Activated CD4-positive, alpha-beta T cell treated with anti-CD3 and anti-CD28 coated beads for 36 hours (primary cell): Measurements from ENCODE around the gene TSPOAP1. TPM values are rescaled to one million over a fixed set of nuclear protein-coding genes. Genes with fewer than 3 reads are reported as not detected.
A peak's percentile ranks its signal among the peaks of the same experiment; 100 is the strongest.

Experiments
- ATAC-seq: fragments of 200-7000 bp; cut with Tn5 transposase; one replicate; pipeline ENCODE4 v1.10.0; 2021; ENCODE audit warnings: mild to moderate bottlenecking, moderate library complexity
- CTCF ChIA-PET: fragments of 350-600 bp; sonication (Branson Sonifier 250); formaldehyde crosslinking; loops from one replicate; lab custom pipeline; 2021; ENCODE audit warnings: antibody characterized with exemption; lab: Charles Lee
- POLR2A ChIA-PET: fragments of 350-600 bp; sonication (Branson Sonifier 250); formaldehyde crosslinking; loops from one replicate; lab custom pipeline; 2021; ENCODE audit warnings: antibody characterized with exemption, inconsistent platforms; lab: Charles Lee
- DNase-seq: peaks from one replicate; pipeline ENCODE4 v3.0.0-alpha.2; 2020
- H3K27ac Mint-ChIP-seq: one replicate; pipeline ENCODE4 v1.8.0; 2021; ENCODE audit warnings: mixed read lengths
- H3K27me3 Mint-ChIP-seq: one replicate; pipeline ENCODE4 v1.8.0; 2021; ENCODE audit warnings: mixed read lengths
- H3K36me3 Mint-ChIP-seq: one replicate; pipeline ENCODE4 v1.8.0; 2021; ENCODE audit warnings: low read depth, mixed read lengths
- H3K4me1 Mint-ChIP-seq: one replicate; pipeline ENCODE4 v1.8.0; 2021; ENCODE audit warnings: mixed read lengths
- H3K4me3 Mint-ChIP-seq: one replicate; pipeline ENCODE4 v1.8.0; 2021; ENCODE audit warnings: mild to moderate bottlenecking, moderate library complexity, mixed read lengths
- H3K9me3 Mint-ChIP-seq: one replicate; pipeline ENCODE4 v1.8.0; 2021; ENCODE audit warnings: low read depth, mixed read lengths
- intact Hi-C, 2 experiments: fragments of 100-400 bp; cut with DNase I in 1 of 2; cut with micrococcal nuclease in 1 of 2; formaldehyde crosslinking; loops; one replicate each; pipeline versions ENCODE4 v1.14.2 to v1.15.1; 2022 to 2024; cut with DNase I, micrococcal nuclease
- total RNA-seq, 2 experiments: library from RNA; stranded (reverse); gene quantifications; one replicate each; pipeline ENCODE4 v1.2.3, GENCODE V29; 2021

TSPOAP1 gene
- total RNA-seq, 2 experiments from 2014 or later, result 11.8 to 12.4 TPM

DNA sequence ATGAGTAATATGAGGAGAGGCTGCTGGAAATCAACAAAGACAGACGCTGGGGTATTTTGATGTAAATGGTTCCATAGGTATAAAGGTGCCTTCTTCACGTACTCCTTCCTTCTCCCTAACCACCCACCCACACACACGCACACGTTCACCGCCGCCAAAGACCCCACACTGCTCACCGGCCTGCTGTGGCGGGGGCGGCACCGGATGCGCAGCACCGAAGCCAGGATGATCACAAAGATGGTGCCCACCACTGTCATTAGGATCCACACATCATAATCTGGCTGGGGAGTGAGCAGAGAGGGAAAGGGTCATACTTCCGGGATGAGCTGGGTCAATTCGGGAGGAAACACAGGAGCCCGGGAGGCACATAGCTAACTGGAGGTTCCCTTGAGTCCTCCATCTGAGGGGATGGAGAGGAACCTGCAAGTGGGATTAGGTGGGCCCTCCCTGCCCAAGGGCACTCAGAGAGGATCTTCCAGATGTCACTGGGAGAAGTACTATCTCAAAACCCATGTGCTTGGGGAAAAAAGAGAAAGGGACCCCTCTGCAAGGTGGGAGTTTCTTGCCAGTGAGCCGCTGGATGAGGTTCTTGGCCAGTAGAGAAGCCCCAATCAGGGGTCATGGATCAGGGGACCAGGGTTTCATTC is 33.9 kb upstream of the TSPOAP1 start:
- H3K27ac Mint-ChIP-seq, result no peak overlapping the region
- POLR2A ChIA-PET, result interaction anchor here (0.7 kb wide), 1 partner anchor 269 kb away, joined by 4 read pairs; no protein-coding TSS in a partner anchor

DNA sequence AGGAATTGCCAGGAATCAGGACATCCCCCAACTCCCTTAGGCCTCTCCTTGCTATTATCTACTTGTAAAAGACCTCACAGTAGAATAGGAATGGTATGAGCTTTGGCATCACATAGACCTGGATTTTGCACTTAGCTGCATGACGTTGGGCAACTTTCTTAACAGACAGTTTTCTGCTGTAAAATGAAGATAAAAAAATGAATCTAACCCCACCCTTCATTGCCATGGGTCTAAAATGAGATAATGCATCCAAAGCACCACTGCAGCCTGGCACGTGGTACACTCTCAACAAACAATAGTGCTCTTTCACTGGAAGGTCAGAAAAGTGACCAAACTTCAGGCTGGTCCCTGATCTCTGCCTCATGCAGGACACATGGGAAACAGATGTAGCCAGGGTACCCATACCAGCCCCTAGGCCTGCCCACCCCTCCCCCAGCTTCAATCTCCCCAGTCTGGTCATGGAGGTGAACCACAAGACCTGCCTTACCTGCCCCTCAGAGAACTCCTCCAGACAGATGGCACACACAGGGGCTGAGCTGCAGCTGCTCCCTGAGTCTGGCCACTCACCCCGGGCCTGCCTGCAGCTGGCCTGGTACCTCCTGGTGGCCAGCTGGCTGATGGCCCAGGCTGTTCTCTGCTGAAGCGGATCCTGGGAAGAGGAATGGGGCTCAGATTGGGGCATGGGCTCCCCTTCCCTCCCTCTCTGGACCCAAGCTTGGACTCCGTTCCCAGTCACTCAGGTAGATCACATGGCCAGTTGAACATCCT is 31.9 kb upstream of the TSPOAP1 start:
- H3K4me1 Mint-ChIP-seq, result no peaks in the 10 kb centered on the region
- H3K36me3 Mint-ChIP-seq, result no peaks in the 10 kb centered on the region
- CTCF ChIA-PET, result interaction anchor here (0.6 to 1.4 kb wide), 4 partner anchors 14 to 179 kb away, joined by 3 to 4 read pairs (median 3); partner anchors contain the start of gene RNF43
- intact Hi-C loops, result no loop called here
- H3K27ac Mint-ChIP-seq, result no peak overlapping the region
- no peak overlapping the region for H3K4me3 Mint-ChIP-seq
- DNase-seq (no peak), ATAC-seq (no peak)
- POLR2A ChIA-PET, result interaction anchor here (1.2 kb wide), 1 partner anchor 8 kb away, joined by 6 read pairs; the partner anchor contains the start of gene SUPT4H1
- H3K9me3 Mint-ChIP-seq, result no peaks in the 10 kb centered on the region
- no peaks in the 10 kb centered on the region for H3K27me3 Mint-ChIP-seq

More for the DNA sequence above, 33.9 kb upstream of the TSPOAP1 start:
- DNase-seq, result no peak
- peaks cover 3% of the 10 kb centered on the region for H3K4me1 Mint-ChIP-seq
- CTCF ChIA-PET, result interaction anchor here (0.6 to 2.4 kb wide), 5 partner anchors 10 to 58 kb away, joined by 3 to 7 read pairs (median 4); partner anchors contain the start of gene SUPT4H1
- H3K27me3 Mint-ChIP-seq, result no peaks in the 10 kb centered on the region
- no peaks in the 10 kb centered on the region for H3K36me3 Mint-ChIP-seq
- no peak overlapping the region for H3K4me3 Mint-ChIP-seq
- ATAC-seq, result no peak
- no peaks in the 10 kb centered on the region for H3K9me3 Mint-ChIP-seq
- intact Hi-C loops, result no loop called here

DNA sequence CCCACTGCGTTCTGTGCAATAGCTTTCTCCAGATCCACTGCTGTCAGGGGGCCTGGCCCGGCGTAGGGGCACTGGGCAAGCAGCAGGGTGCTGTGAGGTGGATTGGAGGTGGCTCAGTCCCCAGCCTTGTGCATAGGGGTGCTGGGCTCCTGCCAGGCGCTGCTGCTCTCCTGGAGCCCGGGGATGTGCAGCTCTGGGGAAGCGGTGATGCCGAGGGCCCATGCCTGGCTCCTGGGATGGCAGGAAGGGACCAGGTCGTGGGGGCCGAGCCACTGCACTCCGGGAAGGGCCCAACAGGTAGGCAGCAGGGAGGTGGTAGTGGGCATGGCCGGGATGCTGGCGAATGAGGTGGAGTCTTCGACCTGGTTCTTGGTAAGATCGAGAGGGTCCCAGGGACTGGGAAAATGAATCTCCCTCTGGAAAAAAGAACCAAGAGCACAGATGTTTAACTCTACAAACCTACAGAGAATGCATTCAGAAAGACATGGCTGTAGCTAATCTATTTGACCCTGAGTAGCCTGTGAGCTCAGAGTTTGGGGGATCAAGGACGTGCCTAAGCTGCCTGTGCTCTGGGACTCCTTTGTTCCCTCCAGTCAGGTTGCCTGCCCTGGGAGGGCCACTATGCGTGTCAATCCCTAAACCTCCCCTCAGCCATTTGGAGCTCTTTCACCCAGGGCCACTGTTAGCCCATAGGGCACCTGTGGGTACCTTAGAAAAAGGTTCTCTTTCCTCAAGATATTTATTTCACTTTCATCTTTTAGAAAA is 30.0 kb upstream of the TSPOAP1 start:
- no peaks in the 10 kb centered on the region for H3K36me3 Mint-ChIP-seq
- ChIA-PET CTCF (no interaction called here), POLR2A (no interaction called here)
- ATAC-seq (no peak), DNase-seq (no peak)
- no peak overlapping the region for H3K27ac Mint-ChIP-seq
- intact Hi-C loops, result no loop called here
- no peaks in the 10 kb centered on the region for H3K27me3 Mint-ChIP-seq
- no peak overlapping the region for H3K4me3 Mint-ChIP-seq
- no peaks in the 10 kb centered on the region for H3K9me3 Mint-ChIP-seq
- peaks cover 5% of the 10 kb centered on the region for H3K4me1 Mint-ChIP-seq

DNA sequence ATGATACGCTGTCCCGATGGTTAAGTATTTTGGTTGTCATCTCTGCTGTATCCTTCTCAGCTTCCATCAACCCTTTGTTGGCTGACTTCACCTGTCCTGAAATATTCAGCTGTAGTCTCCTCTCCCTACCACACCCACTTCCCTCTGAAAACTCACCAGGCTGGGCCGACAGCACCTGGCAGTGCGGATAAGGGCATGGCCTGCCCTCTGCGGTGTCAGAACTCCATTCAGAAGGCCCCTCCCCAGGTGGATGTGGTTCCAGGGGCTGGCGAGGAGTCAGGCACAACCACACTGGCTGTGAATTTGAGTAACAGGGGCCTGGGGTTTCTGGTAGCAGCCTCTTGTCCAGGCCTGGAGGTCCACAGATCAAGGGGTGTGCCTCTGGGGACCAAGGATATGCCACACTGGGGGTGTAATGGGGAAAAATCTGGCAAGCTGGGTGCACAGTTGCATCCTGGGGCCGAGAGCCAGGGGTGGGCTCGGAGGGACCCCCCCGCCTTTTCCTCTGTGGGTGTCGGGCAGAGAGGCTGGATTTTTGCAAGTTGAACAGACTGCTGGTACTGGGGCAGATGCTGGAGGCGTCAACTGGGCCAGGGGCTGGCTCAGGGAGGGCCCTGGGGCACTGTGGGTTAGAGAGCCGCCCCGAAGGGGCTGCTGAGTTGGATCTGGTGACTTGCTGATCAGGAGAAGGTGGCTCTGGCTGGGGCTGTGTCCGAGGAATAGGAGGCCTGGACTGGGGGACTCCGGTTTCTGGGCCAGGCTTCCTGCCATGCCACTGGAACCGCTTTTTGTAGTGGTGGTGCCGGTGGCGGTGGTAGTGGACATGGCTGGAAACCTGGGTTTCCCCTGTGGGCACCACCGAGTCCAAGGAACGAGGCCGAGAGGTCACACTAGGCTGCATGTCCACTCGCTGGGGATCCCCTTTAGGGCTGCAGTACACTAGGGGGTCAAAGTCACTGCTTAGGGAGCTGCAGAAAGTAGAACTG is 29.0 kb upstream of the TSPOAP1 start:
- ATAC-seq (no peak), DNase-seq (no peak)
- Mint-ChIP-seq H3K4me1 (peaks cover 10% of the 10 kb centered on the region), H3K9me3 (no peaks in the 10 kb centered on the region), H3K27me3 (no peaks in the 10 kb centered on the region), H3K27ac (no peak overlapping the region), H3K4me3 (no peak overlapping the region), H3K36me3 (peaks cover 8% of the 10 kb centered on the region)
- ChIA-PET CTCF (interaction anchor here (7.2 kb wide), 1 partner anchor 41 kb away, joined by 84 read pairs; no protein-coding TSS in a partner anchor), POLR2A (interaction anchor here (1.3 kb wide), 1 partner anchor 13 kb away, joined by 3 read pairs; no protein-coding TSS in a partner anchor)
- intact Hi-C loops, result no loop called here

DNA sequence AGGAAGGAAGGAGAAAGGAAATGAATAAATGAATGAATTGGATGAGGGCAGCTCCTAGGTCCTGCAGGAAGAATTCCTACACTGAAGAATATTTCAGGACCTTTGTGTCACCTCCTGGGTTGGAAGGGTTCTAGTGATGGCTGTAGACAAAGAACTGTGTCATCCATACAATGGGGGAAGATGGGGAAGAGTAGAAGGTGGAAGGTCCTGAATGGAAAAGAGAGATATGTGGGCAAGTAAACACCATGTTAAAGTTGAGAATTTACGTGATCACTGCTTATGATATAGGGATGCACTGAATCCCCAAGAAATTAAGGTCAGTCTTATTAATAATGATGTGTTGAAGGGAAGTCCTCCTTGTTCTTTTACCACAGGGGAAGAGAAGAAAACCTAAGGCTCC is 27.6 kb upstream of the TSPOAP1 start:
- CTCF ChIA-PET, result interaction anchor here (0.8 to 7.2 kb wide), 5 partner anchors 30 to 110 kb away, joined by 3 to 84 read pairs (median 3); partner anchors contain the start of gene RNF43
- H3K27ac Mint-ChIP-seq, result no peak overlapping the region
- DNase-seq (no peak), ATAC-seq (no peak)
- POLR2A ChIA-PET, result interaction anchor here (1.1 to 1.3 kb wide), 2 partner anchors 12 to 22 kb away, joined by 3 read pairs; no protein-coding TSS in a partner anchor
- H3K9me3 Mint-ChIP-seq, result no peaks in the 10 kb centered on the region
- peaks cover 15% of the 10 kb centered on the region for H3K36me3 Mint-ChIP-seq
- intact Hi-C loops, result no loop called here
- H3K4me3 Mint-ChIP-seq, result no peak overlapping the region
- H3K4me1 Mint-ChIP-seq, result peaks cover 10% of the 10 kb centered on the region
- H3K27me3 Mint-ChIP-seq, result no peaks in the 10 kb centered on the region

DNA sequence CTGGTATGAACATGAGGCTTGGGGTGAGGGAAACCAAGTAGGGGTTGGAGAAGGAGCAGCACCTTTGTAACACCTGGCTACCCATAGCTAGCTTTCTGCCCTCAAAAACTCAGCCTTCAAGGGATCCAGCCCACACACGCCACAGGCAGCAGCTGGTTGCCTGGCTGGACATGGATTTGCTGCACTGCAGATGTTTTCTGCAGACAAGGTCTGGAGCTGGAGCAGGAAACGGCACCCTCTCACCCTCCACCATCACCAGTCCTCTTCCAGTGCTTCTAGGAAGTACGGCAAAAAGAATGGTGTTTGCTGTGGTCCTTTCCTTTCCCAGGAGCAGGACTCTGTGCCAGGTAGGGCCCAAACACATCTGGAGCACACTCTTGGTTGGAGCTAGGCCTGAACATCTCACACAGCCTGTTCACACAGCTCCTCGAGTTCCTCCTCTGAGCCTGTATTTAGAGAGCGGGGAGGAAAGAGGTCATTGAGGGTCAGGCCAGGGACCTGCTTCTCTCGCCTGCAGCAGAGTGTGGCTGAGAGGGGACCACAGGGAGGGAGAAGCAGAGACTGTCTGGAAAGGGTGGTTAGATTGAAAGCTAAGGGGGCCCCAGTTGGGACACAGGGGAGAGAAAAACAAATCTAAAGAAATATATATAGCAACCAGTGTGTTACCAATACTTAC is 26.1 kb upstream of the TSPOAP1 start:
- Mint-ChIP-seq H3K36me3 (peaks cover 23% of the 10 kb centered on the region), H3K4me3 (no peak overlapping the region), H3K4me1 (peaks cover 15% of the 10 kb centered on the region), H3K27ac (no peak overlapping the region), H3K27me3 (no peaks in the 10 kb centered on the region), H3K9me3 (no peaks in the 10 kb centered on the region)
- intact Hi-C loops, result loop anchor here in 1 of 2 experiments (5.0 kb wide), 1 partner anchor 1433 kb away; no protein-coding TSS in a partner anchor
- DNase-seq (no peak), ATAC-seq (no peak)
- CTCF ChIA-PET, result interaction anchor here (0.9 to 7.2 kb wide), 7 partner anchors 11 to 65 kb away, joined by 3 to 84 read pairs (median 5); partner anchors contain the start of gene RNF43
- POLR2A ChIA-PET, result interaction anchor here (2.8 kb wide), 1 partner anchor 11 kb away, joined by 25 read pairs; no protein-coding TSS in a partner anchor

DNA sequence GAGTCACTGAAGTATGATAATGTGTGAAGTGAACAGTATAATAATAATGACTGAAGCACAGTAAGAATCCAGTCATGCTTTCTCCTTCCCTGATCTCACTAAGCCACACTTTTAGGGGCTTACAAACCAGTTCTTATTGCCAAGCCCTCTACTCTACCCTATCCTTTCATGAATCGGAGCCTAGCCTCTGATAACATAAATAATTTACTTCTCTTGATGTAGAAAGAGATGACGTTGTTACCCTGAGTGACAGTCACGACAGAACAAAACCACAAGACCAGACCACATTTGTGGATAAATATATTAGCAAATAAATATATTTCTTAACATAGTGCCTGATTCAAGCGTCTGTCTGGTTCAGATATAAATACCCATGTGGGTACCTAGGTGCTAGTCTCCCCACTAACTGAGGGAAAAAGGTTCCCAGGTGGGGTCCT is 24.8 kb upstream of the TSPOAP1 start:
- ChIA-PET POLR2A (interaction anchor here (2.6 to 2.9 kb wide), 6 partner anchors 10 to 64 kb away, joined by 10 to 95 read pairs (median 21); partner anchors contain the start of gene RNF43), CTCF (interaction anchor here (1.7 to 7.2 kb wide), 10 partner anchors 9 to 64 kb away, joined by 4 to 84 read pairs (median 12); partner anchors contain the start of gene RNF43)
- intact Hi-C loops, result loop anchor here (1.0 to 5.0 kb wide), 6 partner anchors 15 to 1434 kb away; partner anchors contain the start of gene RNF43 (in 1 of the 2)
- H3K27ac Mint-ChIP-seq, result peak overlapping the region; percentile 98
- H3K27me3 Mint-ChIP-seq, result no peaks in the 10 kb centered on the region
- peaks cover 28% of the 10 kb centered on the region for H3K4me1 Mint-ChIP-seq
- DNase-seq, result no peak
- H3K9me3 Mint-ChIP-seq, result no peaks in the 10 kb centered on the region
- H3K36me3 Mint-ChIP-seq, result peaks cover 36% of the 10 kb centered on the region
- peak; percentile 36 for ATAC-seq
- peak overlapping the region; percentile 97 for H3K4me3 Mint-ChIP-seq

DNA sequence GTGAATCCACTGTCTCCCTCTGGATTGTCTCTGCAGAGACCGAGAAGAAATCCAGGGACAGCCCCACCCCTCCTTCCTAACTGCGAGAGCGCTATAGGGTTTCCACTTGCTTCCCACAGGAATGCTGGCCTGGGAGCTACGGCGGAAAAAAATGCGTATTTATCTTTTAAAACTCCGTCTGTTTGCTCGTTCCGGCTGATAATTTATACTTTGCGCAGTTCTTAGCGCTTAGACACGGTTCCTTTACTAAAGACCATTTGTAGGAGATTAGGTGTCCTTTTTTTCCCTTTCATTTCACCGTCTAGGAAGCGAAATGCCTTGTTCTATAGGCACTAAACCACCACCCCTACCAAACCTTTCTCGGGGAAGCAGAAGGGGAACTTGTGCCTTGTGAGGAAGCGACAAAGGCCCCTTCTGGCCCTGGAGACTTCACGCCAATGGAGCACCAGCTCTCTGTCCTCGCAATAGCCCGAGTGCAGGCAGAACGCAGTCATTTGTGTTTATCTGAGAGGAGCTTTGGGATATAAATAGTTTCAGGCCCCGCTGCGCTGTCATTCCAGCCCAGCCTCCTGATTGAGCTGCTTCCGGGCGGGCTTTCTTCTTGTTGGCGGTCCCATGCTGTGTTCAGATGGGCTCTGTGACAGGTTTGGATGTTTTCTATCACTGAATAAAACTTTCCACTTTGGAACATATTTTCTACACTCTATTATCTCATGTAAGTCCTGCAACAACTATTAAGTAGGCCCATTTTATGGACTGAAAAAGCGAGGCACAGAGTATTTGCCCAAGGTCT is 24.2 kb upstream of the TSPOAP1 start:
- H3K36me3 Mint-ChIP-seq, result peaks cover 40% of the 10 kb centered on the region
- H3K9me3 Mint-ChIP-seq, result no peaks in the 10 kb centered on the region
- ATAC-seq, result peak; percentile 20
- peaks cover 33% of the 10 kb centered on the region for H3K4me1 Mint-ChIP-seq
- CTCF ChIA-PET, result interaction anchor here (0.5 to 7.2 kb wide), 15 partner anchors 9 to 363 kb away, joined by 3 to 84 read pairs (median 7); partner anchors contain the start of gene RNF43
- intact Hi-C loops, result loop anchor here (1.0 to 5.0 kb wide), 13 partner anchors 8 to 1435 kb away; partner anchors contain the start of genes RNF43 (in 2 of the 2), MKS1 (in 1 of the 2), PRR11 (in 1 of the 2) and SKA2 (in 1 of the 2)
- DNase-seq, result peak; percentile 68
- H3K27me3 Mint-ChIP-seq, result no peaks in the 10 kb centered on the region
- POLR2A ChIA-PET, result interaction anchor here (0.6 to 3.1 kb wide), 18 partner anchors 8 to 753 kb away, joined by 3 to 95 read pairs (median 5); partner anchors contain the start of genes MKS1, RNF43 and SRSF1
- peak overlapping the region; percentile 97 for H3K4me3 Mint-ChIP-seq
- peak overlapping the region; percentile 98 for H3K27ac Mint-ChIP-seq
